Suppressor macrophage treated with lipopolysaccharide for 1 hour (primary cell): ENCODE results near the gene SORCS1.

ENCODE experiments used
- DNase-seq, 3 donors: peaks; one replicate each; pipeline ENCODE4 v3.0.0-alpha.2; 2020 to 2022

SORCS1 gene

DNA sequence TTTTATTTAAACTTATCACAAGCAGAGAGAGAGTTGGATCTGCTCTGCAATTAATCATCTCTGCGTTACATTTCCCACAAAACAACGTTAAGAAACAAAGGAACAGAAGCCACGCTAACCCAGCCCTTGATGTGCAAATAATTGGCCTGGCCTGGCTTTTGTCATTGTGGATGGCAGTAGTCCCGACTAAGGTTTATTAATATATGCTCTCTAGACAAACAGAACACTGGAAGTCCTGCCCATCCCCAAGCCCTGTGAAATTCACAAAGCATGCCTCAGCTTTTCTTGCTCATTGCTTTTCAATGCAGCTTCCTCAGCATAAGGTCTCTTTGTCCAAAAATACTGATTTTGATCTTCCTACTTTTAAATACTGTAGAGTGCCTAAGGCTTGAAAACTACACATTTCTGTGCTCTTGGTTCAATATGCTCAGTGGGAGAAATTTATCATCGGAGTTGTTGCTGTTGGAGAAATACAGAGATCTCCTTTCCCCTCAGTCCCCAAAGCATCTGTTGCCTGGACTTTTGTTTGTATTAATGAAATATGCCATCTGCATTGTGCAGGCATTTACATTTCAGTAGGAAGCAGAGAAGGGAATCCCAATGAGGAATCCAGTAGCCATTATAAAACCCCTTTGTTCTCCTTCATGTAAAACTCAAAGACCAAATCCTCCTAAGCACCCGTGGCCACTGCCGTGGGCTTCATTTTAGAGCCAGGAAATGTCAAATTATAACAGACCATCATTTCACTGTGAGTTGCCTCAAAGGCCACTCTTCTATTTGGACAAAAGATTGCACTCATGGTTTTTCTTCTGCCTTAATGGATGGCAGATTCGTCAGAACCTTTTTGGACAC is 61.1 kb downstream of the SORCS1 start:
- no peak for DNase-seq

DNA sequence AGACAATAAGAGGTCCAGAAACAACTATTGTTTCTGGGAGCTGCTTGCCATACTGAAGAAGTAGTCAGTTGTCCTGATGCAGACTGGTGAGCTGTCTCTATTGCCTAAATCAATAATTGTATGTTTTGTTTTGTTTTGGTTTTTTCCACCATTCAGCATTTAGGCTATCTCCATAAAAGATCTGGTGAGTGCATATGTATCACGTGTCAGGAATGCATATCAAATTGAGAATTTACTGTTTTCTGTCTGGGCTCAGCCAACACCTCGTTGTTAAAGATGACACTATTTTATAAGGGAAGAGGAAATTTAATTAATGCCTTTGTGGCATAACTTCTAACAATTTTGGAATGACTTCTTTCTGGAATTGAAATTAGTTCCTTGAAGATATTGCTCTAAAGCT is 66.2 kb downstream of the SORCS1 start:
- no peak for DNase-seq

DNA sequence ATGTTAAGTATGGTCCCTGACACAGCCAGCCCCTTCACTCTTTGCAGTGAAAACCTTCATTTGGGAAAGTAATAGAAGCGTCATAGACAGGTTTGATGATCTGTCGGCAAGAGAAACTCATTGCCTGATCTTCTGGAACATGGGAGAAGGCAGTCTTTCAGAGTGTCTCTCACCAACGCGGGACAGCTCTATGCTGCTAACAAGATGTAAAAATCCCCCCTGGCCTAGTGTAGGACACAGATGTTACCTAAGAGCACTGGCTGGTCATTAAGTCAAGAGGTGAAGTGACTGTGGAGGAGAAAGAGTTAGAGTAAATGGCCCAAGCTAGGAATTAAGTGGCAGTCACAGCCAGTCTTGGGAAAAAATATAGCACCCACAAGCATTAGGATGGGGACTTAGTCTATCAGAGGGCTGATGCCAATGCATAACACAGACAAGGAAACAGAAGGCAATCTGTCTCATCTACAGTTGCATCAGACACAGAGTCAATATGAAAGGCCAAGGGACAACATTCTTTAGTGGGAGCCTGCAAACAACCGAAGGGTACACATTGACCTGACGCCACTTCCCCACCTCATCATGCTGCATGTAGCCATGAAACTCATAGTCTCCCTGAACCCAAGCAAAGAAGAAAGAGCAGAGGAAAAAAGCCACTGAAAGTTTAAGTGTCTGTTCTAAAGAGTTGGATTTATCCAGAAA is 69.5 kb downstream of the SORCS1 start:
- no peak for DNase-seq

DNA sequence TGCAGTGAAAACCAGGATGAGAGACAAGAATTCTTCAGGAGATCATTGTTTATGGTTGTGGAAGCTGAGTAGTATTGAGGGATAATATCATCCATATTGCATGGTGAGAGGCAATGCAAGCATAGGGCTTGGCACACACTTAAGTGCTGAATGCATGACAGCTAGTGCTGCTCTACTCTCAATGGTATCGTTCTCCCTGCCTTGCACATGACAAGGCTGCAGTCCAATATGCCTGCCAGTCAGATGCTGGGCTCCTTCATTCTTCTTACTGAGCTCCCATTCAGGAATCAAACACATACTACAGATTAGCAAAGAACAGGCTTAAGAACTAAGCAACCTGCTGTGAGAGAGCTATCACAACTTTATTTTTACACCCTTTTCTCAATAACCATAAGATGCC is 72.2 kb downstream of the SORCS1 start:
- DNase-seq = no peak

DNA sequence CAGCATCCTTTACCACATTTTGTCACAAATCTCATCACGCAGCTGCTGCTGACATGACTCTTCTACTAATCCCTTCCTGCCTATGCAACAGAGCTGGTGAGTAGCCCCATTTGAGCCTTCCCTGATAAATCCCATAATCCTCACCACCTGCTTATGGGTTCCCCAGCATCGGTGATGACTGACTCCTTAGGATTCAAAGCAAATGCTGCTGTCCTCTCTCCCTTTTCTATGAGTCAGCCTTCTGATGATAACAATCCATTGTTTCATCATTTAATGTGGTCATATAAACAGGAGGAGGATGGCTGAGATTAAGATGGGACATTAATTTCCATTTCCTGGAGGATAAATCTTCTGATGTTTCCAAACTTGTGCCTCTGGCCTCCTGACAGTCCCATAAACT is 73.4 kb downstream of the SORCS1 start:
- no peak for DNase-seq

DNA sequence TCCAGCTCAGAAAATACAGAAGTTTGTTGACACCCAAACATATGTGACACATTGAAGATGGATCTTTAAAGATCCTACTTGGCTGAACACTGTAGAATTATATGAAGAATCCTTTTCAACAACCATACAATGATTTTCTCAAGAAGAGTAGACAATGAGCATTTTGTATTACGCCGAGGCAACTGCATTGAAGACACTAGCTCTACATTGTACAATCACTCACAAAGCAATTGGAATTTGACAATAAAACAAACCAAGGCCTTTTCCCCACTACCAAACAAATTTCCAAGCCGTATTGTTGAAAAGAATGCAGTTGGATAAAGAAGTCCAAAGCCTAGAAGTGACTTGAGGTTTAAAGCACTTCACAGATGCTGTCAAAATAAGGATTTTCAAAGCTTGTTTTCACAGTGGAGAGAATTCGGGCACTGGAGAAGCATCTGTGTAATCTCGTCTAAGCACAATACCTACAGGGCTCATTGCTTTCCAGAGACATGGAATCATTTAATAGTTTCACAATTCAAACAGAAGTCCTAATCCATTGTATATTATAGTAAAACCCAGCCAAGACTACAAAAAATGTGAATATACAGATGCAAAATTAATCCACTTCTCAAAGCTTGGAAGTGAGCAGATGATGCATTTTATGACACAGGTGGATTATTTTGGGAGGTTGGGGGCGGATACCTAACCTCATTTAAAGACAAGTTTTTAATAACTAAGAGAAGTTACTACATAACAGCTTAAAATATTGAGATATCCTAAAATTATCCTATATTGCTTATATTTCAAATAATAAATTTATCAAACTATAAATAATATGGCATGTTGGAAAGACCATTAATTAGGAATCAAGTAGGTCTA is 78.6 kb downstream of the SORCS1 start:
- DNase-seq = no peak

DNA sequence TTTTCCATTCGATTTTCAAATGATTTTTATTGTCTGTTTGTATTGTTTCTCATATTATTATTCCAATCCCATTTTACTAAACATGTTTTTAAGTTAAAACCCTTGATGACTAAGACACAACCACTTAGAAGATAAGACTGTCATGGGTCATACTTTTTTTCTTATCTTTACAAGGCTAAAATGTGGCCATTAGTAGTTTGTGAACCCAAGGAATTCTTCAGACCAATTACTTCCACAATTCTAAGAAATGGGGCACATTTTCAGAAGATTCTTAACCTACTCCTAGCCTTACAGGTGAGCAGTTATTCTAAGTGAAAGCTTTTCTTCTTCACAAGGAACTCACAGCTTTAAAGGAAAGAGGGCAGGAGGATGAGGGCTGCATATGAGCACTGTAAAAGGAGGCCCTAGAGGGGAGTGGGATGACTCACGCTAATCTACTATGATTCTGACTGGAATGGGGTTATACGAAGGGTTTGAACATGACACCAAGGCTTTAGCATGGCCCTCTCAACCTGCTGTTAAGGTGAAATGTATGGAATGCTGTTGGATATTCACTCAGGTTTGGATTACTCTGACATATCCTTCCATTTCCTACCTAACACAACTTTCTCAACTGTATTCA is 81.0 kb downstream of the SORCS1 start:
- no peak for DNase-seq

DNA sequence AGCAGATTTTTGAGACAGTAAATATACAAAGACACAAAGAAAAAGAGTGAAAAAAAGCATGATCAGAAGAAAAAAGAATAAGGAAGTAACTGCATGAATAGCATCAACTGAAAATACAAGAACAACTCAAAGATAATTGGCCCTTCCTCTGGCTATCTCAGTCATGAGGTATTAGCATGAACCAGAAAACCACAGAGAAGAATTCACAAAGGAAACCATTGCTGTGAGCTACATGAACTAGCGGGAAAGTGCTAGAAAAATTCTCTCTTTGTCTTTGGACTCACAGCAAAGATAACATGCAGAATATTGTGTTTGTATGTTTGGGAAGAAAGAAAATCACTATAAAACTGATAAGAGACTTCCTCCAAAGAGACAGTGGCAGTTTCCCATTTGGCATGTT is 82.9 kb downstream of the SORCS1 start:
- no peak for DNase-seq

DNA sequence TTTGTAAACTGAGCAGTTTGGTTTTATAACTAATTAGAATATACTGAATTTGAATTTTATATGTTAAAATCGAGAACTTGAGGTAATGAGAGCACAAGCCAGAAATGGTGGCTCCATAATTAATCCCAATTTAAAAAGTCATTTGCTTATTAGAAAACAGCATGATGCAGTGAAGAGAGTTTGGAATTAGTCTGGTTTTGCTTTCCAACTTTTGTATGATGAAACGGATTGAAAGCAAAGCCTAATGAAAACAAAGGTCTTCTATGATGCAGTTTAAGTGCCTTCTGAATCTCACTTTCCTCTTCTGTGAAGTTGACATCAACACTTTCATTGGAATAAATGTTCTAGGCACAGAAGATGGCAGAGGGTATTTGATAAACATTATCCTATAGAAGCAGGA is 89.4 kb downstream of the SORCS1 start:
- no peak for DNase-seq

DNA sequence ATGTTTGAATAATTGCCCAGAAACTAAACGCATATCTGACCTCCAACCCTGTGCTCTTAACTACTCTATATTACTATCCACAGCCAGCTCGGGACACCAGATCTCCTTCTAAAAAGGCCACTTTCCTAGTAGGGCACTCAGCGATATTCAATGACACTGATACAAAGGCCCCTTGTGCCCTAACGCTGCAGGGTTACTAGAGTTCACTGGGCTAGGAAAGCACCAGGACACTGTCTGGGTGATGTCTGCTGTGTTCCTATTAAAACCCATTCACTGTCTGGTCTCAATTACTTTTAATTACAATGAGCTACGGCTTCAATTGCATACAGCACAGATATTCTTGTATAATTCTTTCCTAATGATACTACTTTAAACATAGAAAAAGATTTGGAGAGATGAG is 91.7 kb downstream of the SORCS1 start:
- DNase-seq = no peak

DNA sequence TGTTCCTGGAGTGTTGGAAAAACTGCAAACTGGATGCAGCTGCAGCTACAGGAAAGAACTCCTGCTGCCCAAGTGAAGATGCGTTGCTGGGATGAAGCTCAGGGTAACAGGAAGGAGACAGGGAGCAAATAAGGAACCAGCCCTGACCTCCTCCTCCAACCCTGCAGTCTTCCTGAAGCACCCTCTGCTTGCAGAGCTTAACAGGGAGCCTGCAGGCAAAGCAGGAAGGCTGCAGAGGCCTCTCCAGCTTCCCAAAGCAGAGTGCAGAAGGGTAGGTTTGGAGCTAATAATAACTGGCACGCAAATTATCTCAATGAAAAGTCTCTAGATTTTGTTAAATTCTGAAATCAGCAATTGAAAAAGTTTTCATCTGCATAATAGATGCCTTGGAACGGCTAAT is 92.5 kb downstream of the SORCS1 start:
- DNase-seq = no peak

DNA sequence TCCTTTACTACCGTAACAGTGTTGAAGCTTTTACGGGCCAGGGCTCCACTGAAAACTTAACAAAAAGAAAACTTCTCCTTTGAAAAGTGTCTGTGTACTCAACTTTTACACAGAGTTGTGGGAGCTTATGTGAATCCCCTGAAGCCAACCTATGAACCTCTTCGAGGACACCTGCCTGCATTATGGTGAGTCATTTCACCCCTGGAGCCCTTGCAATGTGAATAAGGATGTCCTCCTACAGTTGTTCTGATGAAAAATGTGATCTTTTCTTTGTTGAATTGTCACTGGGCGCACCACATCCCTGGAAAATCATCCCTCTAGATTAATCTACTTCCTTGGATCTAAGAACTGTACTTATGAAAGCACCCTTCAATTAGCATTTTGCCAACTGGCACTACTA is 93.2 kb downstream of the SORCS1 start:
- no peak for DNase-seq

DNA sequence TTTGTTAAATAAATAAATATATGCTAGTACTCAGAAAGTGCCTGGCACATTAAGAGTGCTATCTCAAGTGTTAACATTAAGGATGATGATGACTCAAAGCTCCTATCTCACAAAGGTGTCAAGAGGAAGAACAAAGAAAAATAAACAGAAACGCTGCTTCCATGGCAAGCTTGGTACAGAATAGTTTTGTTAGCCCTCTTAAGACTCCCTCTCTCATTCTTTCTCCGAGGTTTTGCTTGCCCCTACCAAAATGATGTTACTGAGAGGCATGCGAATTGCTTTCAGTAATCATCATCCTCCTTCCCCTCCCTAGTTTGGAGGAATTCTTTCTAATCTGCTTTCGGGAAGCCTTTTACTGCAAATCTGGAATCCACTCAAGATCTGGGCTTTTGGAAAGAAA is 96.7 kb downstream of the SORCS1 start:
- DNase-seq = no peak

DNA sequence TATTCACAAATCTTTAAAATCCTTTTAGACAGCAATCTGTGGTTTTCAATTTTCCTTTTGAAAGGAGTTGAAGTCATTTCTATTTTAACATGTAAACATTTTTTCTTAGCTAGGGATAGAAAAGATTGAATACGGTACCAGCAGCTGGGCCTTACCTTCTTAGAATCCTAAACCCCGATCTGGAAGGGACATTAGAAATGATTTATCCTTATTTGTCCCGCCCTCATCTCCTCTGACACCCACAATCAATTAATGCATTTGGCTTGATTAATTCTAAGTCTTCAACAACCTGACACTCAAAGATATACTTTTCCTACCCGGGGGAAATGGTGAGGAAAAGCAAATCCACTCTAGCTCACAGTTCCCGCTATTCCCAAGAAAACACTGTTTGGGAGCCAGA is 100.4 kb downstream of the SORCS1 start:
- DNase-seq = no peak

DNA sequence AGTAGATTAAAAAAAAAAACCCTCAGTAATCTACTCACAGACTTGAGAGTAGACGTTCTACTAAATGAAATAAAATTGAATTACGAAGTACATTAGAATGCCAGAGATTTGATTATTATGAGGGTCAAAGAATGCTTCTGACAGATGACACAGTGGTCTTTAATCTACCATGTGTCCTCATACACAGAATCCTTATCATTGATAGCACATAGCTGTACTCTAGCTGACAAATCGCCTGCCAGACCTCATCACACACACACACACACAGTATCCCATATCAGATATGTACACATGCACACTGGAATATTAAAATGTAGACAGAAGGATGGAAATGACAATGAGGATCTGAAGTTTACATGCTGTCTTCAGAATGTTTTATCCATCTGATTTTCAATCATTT is 104.6 kb downstream of the SORCS1 start:
- no peak for DNase-seq

DNA sequence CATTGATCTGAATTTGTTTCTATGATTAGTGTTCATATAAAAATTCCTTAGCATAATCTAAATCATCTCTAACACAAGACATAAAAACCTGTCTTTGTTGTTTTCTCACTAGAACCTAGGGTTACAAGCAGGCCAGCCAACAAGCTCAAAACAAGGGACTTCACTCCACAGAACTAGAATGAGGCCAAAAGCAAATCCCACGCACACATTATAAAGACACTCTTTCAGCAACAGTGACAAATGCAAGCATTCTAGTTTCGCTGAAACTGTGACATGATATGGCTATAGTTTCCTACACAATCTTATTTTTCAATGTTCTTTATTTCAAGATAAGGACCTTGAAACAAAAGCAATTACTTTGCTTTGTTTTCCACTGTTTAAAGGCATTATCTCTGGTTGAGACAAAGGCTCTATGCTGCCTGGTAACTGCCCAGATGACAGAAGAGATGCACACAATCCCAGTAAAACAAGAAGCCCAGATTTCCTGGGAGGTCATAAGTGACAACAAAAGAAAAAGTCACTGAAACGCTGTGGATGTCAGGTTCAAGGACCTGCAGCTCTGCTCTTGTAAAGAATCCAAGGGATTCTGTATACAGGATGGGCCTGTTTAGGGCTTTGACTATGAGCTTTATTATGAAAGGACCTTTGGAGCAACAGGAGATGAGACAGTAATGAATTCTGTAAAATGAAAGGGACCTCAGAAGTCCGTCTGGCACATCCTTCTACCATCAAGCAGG is 105.3 kb downstream of the SORCS1 start:
- no peak for DNase-seq

DNA sequence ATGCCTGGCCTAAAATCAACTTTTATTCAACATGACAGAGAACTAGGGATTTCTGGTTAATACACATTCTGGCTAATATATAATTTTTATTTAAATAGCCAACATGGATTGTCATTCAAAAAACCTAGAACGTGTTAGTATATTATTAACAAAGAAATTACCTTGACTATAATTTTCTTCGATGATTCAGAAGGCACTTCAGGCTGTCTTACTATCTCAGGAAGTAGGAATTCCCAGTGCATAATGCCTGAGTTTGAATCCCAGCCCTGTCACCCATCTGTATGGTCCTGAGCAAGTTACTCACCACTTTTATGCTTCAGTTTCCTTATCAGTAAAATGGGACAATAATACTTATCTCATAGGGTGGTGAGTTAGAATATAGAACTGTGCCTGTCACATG is 106.2 kb downstream of the SORCS1 start:
- DNase-seq = no peak

DNA sequence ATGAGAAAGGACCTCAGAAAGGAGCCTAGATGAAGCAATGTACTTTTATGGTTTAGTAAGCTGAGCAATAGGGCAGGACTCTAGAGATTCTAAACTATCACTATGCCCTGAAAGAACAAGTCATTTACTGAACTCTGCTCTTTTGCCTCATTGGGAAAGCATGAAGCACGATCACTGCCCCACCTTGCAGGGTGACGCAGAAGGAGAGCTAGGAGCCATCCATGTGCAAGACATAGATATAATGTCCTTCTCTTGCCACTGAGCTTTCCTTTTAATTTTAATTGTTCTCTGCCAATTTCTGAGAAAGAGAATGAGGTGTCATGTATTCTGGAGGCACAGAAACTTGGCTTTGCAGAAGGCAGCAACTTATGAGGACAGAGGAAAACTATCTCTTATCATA is 108.3 kb downstream of the SORCS1 start:
- DNase-seq = no peak

DNA sequence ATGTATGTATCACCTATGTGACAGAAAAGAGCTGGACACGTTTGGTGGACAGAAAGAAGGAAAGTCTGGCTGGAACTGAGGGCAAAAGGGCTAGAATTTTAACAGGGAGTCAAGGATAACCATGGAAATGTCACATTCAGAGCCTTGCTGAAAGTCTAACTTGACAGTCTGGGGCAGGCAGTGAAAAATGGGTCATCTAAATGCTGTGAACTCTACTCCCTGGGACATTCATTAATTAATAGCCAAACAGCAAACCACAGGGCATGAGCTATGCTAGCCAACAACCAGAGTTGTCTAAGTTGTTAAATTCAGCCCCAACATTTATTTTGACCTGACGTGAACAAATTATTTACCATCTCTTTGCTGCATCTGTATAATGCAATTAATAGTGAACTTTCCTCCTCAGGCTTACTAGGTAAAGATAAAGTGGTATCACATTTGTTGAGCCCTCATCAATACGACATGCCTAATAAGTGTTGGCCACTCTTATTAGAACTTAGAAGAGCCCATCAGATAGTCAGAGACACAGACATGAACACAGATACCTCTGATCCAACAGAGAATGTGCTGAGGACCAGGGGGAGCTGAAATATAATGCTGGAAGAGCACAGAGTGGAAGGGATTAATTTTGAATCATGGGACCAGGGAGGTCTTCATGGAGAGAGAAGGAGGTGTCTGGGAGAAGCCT is 109.9 kb downstream of the SORCS1 start:
- DNase-seq = no peak

DNA sequence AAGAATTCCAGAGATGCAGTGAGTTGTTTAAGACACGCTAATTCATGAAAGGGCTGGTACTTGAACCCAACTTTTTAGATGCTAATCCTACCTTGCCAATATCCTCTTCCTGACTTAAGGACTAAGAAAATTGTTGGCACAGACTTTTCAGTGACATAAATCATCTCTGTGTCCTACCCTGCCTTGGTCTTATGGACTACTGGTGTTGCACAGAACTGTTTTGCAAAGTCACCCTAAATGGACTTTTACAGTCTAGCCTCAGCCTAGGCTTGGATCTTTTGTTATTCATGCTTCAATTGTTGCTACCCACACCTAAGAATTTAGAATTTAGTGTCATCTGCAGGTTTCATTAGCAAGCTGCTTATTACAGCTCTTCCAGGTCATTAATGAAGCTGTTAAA is 112.7 kb downstream of the SORCS1 start:
- DNase-seq = no peak

DNA sequence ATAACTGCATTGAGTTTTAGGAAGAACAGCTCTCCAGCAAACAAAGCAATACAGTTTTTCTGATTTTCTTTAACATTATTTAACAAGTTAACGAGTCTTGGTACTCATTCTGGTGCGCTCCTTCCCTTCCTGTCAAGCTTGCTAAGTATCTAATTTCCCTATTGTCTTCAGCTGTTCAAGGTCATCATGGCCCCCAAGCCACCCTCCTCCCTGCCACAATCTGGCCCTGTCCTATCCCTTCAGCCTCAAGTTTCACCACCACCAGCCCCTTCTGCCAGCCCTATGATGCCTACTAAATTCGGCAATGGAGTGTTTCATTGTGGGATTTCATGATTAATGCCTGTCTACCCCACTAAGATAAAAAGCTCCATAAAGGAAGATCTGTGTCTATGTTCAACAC is 121.0 kb downstream of the SORCS1 start:
- DNase-seq = no peak
